GM18867 (cell line): Measurements from ENCODE around the gene PKIG.
A peak's percentile ranks its signal among the peaks of the same experiment; 100 is the strongest.
"Not testable (repeated sequence)": the region's sequence is repeated elsewhere in the genome, so short reads cannot be mapped to it uniquely, and the experiment has no call there.

ENCODE experiments used
- ATAC-seq: cut with Tn5 transposase; IDR thresholded peaks from one replicate; pipeline ENCODE4 v1.9.1; 2021; ENCODE audit warnings: mild to moderate bottlenecking, moderate library complexity; ENCODE audit not compliant: unreplicated experiment

PKIG gene

DNA sequence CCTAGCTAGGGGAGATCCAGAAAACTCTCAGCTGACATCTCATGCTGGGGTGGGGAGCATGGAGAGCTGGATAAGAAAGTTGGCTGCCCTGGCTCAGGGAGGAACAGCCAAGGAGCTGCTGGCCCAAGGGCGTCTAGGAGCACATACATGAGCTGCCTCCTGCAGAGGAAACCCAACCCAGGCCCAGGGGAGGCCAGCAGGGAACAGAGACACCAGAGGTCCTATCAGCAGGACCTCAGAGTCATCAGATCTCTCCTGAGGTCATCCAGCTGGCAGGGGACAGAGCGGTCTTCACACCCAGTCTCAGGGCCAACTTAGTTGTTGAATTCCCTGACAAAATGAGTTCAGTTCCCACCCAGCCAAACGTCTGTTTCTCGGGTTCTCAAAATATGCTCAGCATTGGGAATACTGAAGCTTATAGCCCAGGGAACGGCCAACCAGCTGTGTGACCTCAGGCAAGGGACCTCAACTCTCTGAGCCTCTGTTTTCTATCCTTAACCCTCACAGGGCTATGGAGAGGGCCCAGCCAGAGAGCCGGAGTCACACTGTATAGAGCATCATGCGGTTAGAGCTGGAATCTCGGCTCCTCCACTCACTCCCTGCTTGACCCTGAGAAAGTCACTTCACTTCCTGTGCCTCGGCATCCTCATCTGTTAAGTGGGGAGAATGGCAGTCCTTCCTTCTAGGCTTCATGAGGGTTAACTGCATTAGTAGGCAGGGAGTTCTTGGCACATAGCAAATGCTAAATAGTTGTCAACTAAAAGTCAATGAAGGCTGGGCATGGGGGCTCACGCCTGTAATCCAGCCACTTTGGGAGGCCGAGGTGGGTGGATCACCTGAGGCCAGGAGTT is 55.4 kb downstream of the PKIG start:
- no peak for ATAC-seq

DNA sequence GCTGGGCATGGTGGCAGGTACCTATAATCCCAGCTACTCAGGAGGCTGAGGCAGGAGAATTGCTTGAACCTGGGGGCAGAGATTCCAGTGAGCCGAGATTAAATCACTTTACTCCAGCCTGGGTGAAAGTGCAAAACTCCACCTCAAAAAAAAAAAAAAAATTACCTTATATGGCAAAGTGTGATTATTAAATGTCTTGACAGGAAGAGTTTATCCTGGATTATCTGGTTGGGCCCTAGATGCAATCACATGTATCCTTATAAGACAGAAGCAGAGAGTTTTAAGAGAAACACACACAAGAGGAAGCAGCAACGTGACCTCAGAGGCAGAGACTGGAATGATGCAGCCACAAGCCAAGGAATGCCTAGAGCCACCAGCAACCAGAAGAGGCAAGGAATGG is 58.1 kb downstream of the PKIG start:
- no peak for ATAC-seq

DNA sequence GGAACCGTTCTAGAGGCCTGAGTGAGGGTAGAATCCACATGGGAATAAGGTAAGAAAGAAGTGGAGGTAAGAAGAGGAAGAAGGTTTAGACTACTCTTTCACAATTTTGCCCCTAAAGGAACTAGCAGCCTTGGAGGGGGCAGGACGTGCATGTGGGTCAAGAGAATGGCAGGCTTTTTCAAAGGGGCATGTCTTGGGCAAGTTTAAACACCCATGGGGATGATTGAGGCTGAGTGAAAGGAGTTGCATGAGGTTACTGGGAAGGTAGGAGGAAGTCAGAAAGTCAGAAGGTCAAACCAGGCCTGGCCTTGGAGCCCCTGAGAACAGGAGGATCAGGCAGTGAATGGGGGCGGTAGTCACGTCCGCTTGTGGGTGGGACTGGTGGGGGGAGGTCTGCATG is 58.9 kb downstream of the PKIG start:
- no peak for ATAC-seq

DNA sequence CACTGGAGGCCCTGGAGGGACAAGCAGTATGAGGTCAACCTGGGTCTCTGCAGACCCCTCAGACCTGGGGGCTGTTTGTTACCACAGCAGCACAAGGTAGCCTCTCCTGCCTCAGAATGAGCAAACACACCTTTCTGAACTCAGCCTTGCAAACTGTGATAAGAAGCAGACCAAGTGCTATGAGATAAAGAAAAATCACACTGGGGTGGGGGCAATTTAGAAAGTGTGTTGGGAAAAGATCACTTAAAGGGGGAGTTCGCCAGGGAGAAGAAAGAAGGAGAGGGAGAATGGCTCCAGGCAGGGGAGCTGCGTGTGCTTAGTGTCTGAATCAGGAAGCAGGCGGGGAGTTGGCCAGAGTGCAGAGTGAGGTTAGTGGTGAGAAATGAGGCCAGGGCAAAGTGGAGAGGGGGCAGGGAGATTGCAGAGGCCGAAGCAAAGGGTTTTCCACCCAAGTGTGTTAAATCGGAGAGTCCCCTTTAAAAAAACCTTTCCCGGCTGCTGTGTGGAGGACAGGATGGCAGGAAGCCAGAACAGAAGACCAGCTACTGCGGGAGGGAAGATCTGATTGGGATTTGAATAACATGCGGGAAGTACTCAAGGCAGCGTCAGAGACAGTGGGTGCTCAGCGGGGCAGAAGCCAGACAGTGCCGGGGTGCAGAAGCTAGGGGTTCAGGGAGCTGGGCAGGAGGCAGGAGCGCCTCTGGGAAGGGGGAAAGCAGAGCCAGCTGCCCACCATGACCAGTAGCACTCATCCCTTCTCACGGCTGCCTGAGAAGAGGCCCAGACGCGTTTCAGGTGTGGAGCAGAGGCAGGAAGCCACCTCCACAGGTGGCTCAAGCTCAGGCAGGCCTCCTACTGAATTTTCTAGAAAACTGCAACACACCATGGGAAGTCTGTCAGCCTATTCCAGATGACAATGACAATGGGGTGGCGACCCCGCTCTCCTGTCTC is 60.1 kb downstream of the PKIG start:
- no peak for ATAC-seq

GRCh38 chr20:44643154-44643519 is 60.8 kb downstream of the PKIG start:
- ATAC-seq, result no peak

DNA sequence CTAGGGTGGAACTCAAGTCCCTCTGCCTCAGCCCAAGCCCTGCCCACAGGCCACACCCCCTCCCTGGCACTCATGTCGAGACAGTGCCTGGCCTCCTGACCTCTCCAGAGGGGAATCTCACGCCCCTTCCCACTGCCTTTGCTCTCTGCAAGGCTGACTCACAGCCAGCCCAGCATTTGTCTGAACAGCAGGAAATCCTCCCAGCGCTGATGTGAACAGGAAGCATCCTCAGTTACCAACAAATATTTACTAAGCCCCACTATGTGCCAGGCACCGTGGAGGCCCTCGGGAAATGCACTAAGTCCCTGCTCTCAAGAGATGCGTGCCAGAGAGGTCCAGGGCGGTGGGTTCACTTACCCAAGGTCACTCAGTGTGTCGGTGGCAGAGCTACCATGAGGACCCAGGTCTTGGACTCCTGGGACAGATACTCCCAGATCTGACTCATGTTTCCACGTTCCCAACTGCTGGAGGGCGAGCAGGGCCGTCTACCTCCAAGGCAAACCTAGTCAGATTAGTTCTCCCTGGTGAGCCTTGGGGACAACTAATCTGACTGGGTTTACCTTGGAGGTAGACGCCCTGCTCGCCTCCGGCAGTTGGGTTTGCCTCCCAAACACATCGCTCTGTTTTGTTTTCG is 61.3 kb downstream of the PKIG start:
- ATAC-seq, result no peak

GRCh38 chr20:44644230-44644617 is 61.8 kb downstream of the PKIG start:
- ATAC-seq, result no peak

GRCh38 chr20:44644667-44645131 is 62.3 kb downstream of the PKIG start:
- ATAC-seq, result no peak

GRCh38 chr20:44646023-44646640 is 63.8 kb downstream of the PKIG start:
- peak; percentile 17 for ATAC-seq

DNA sequence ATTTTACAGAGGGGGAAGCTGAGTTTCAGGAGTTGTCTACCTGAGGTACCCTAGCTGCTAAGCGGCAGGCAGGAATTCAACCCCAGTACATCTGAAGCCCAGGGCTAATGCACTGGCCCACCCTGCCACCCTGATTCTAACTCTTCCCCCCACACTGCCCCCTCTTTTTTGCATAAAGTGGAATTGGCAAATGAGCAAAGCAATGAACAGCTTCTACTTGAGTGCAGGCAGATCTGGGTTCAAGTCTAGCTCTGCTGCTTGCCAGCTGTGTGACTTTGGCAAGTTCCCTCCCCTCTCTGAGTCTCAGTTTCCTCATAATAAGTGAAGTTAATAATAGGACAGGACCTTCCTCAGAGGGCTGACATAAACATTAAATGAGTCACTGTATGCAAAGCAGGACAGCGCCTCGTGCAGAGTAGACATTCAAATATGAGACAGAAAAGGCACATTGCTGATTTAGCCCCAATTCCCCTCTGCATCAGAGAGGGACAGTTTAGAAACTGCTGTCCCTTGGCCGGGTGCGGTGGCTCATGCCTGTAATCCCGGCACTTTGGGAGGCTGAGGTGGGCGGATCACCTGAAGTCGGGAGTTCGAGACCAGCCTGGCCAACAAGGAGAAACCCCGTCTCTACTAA is 64.4 kb downstream of the PKIG start:
- peak; percentile 67 for ATAC-seq

DNA sequence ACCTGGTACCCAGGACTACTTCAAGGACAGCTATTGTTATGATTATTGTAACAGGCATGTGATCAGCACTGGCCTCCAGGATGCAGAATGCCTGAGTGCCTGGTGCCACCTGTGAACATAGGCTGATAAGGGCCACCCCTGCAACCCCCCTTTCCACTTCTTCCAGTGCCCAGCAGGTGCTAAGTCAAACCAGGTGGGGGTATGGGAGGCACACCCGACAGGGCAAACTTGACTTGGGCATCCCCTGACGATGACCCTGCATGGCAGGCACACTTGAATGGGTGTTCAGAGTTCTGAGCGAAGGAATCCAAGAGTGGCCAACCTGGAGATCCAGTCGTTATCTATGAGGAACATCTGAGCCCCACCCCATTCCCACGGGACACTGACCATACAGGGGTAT is 65.7 kb downstream of the PKIG start:
- no peak for ATAC-seq

DNA sequence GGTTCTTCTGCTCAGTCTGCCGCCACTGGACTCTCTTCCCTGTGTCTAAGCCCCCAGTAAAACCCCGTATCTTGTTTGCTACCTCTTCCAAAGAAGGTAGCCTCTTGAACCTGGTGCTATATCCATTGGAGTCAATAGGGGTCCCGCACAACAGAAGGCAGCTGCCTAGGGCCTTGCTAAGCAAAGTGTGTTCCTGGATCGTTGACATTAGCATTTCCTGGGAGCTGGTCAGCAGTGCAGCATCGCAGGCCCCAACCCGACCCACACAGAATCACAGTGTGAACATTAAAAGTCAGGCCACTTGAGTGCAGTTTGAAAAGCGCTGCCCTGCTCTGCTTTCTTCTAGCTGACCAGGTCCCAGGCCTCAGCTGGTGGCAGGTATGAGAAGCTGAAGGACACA is 66.2 kb downstream of the PKIG start:
- no peak for ATAC-seq

- no peak for ATAC-seq
Measured at GRCh38 chr20:44649126-44649525, 66.7 kb downstream of the PKIG start.

- ATAC-seq, result no peak
Measured at GRCh38 chr20:44649976-44650375, 67.6 kb downstream of the PKIG start.

GRCh38 chr20:44650771-44651433 is 68.5 kb downstream of the PKIG start:
- ATAC-seq, result no peak

DNA sequence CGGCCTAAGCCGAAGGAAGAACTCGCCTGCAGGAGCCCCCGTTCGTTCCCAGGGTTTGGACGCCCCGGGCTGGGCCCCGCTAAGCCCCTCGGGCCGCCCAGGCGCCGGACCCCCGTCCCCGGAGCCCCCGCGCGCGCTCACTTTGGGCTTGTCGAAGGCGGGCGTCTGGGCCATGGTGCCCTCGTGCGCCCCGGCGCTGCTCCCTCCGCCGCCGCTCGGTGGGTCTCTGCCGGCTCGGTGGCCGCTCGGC is 69.0 kb downstream of the PKIG start:
- no peak for ATAC-seq

DNA sequence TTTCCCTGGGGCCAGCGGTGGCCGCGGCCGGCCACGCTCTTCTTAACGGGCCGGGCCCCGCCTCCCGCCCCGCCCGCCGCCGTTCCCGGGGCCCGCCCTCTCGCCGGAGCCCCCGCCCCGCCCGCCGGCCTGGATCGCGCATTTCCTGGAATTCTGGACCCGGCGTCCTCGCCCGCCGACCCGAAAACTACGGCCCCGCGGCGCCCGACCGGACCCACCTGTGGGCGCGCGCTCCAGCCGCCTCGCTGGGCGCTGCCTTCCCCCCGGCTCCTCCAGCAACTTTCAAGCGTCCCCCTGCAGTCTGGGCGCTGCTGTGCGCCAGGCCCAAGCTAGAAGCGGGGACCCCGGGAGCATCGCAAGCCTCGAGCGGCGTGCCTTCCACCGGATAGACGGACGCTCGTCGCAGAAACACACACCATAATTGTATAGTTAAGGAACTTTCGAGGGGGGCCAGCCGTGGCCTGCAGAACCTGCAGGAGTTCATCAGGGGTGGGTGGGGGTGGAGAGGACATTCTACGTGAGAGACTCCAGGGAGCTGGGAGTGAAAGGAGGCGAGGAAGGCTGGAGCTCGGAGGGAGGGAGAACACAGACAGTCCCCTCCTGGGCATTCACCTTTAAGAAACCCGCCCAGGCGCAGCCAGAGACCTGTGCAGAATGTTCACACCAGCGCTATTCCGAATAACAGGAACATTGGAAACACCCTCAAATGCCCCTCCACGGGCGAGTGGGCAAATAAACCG is 69.5 kb downstream of the PKIG start, which contains the start of gene ADA:
Gene ADA (minus strand): TSS at position 16 of the 740 bp plus-strand sequence. CDS start 92 bp downstream, outside the sequence.
- ATAC-seq, result no peak

DNA sequence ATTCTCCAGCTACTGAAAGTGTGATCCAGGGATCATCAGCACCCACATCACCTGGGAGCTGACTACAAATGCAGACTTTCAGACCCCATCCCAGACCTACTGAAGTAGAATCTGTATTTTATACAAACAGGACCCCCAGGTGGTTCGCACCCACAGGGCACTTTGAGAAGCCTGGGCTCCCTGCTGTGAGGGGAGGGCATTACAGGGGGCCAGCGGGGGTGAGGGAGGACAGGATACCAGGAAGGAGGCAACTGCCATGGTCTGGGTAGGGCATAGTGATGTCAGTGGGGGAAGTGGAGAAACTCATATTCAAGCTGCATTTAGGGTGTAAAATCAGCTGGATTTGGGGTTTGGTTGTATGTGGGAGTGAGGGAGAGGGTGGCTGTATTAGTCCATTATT is 71.2 kb downstream of the PKIG start:
- ATAC-seq, result no peak

DNA sequence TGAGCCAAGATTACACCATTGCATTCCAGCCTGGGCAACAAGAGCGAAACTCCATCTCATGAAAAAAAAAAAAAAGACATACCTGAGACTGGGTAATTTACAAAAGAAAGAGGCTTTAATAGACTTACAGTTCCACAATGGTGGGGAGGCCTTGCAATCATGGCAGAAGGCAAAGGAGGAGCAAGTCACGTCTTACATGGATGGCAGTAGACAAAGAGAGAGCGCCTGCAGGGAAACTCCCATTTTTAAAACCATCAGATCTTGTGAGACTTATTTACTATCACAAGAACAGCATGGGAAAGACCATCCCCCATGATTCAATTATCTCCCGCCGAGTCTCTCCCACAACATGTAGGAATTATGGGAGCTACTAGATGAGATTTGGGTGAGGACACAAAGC is 71.8 kb downstream of the PKIG start:
- not testable (repeated sequence) for ATAC-seq
